Immature natural killer cell (primary cell): ENCODE results near the gene VGLL1. TPM values are rescaled to one million over a fixed set of nuclear protein-coding genes. Genes with fewer than 3 reads are reported as not detected.

ENCODE experiments used
- polyA plus RNA-seq, 3 donors: library from polyadenylated mRNA; unstranded; fragments of 300-500 nt; fragmentation: Illumina TruSeq; gene quantifications; one replicate each; pipeline ENCODE4 v1.2.3, GENCODE V29; 2021

Gene VGLL1
- polyA plus RNA-seq, 3 donors from 2014 or later: not detected

Other genes starting within 250 kb of the VGLL1 start
- gene ADGRG4, start 231.3 kb upstream of the VGLL1 start, polyA plus RNA-seq: not detected
- not detected for gene BRS3, start 44.3 kb upstream of the VGLL1 start, polyA plus RNA-seq
- gene HTATSF1, start 34.6 kb upstream of the VGLL1 start, polyA plus RNA-seq: 10 to 100 TPM; 32.7 to 59.3 (median 39.6) TPM
- gene CD40LG, start 115.9 kb downstream of the VGLL1 start, polyA plus RNA-seq: under 1 TPM; 0.21 to 0.63 (median 0.37) TPM
- gene ARHGEF6, start 248.7 kb downstream of the VGLL1 start, polyA plus RNA-seq: 10 to 100 TPM; 48.4 to 62.0 (median 50.5) TPM